Smooth muscle cell of the brain vasculature (primary cell): ENCODE measurements around the gene ANKRD44.
"Not testable (repeated sequence)": the region's sequence is repeated elsewhere in the genome, so short reads cannot be mapped to it uniquely, and the experiment has no call there.

Experiments
- DNase-seq: peaks from one replicate; pipeline ENCODE4 v3.0.0-alpha.2; 2012; ENCODE audit warnings: low read depth, low spot score

The ANKRD44 gene

DNA sequence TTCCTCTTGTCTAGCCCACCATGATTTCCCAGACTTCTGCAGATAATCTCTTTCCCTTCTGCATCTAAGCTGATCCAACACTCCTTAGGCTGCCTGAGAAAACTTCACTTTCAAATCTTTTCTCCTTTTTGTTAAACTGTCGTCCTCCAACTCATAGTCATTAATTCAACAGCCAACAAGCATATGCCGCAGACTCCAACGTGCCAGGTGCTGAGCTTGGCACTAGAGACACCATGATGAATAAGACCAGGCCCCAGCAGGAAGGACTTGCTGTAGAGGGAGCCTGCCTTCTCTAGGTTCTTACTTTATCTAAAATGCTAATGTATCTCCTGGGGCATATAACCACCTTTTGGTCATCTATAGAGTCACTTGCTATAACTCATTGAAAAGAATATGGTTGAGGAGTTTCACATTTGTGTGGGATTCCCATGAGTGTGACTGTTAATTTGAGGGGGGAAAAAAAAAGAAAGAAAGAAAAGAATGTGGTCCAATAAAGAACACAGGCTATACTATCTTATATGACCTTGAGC lies 51.0 kb downstream of the ANKRD44 start:
- no peak for DNase-seq

DNA sequence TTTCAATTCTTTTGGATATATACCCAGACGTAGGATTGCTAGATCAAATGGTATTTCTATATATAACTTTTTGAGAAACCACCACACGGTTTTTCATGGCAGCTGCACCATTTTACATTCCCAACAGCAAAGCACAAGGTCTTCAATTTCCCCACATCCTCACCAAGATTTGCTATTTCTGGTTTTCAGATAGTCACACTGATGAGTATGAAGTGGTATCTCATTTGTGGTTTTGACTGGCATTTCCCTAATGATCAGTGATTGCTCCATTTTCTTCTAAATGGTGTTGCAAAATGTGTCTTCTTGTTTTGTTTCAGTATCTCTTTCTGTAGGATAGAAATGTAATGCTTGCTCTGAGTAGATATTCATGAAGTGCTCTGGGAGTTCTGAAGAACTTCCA lies 52.0 kb downstream of the ANKRD44 start:
- DNase-seq, result no peak

DNA sequence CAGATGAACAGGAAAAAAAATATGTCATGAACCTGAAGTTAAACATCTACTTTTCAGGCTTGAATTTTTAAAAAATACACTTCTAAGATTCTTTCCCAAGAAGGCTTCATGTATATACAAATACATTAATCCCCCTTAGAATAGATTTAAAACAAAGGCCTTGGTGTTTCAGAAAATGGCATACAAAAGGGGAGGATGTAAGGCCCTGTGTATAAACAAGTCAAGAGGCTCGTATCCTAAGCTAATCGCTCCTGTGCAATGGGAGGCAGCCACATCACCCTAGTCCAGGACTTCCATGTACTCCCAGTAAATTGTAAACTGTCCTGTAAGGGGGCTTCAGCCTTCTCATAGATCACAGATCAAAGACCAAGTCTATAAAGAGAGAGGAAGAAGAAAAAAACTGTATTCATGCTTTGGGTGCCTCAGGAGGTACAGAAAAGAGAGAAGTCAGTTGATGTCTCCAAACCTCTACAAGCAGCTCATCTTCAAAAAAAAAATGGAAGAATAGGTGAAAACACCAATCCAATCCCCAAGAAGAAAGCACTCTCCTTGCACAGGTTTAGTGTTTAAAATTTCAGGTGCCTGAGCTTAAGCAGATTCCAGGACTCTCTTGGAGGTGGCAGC lies 53.9 kb downstream of the ANKRD44 start:
- DNase-seq, result no peak

DNA sequence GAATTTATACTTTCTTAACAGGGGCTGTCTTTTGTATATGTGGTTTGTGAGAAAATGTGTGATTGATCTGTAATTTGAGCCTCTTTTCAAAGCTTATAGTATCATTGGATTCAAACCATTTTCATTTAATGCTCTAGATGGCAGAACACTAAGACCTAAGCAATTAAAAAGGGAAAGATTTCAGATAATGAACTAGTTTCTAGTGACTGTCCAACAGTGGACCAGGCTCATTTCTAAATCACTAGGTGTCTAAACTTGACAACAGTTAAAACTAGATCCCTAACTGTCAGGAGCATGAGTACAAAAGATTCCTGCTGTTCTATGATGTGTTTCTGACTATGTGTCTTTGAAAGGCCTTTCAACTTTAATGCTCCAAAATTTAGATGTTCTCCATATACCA lies 54.6 kb downstream of the ANKRD44 start:
- DNase-seq, result no peak

DNA sequence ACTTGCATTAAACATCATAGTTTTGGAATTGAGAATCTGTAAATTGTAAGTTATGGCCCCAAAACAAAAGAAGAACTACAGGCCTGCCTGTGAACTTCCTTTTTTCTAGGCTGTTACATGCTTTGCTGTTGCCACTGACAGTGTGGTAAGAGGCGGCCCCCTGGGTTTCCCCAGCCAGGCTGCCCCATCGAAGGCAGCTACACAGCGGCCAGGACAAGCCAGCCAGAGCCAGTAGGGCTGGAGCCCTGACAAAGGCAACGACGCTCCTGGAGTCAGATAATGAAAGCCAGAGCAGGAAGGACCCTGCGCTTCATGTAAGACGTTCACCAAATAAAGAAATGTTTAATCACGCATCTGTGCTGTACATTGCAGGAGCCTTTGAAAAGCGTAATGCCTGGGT lies 55.0 kb downstream of the ANKRD44 start:
- DNase-seq, result no peak

DNA sequence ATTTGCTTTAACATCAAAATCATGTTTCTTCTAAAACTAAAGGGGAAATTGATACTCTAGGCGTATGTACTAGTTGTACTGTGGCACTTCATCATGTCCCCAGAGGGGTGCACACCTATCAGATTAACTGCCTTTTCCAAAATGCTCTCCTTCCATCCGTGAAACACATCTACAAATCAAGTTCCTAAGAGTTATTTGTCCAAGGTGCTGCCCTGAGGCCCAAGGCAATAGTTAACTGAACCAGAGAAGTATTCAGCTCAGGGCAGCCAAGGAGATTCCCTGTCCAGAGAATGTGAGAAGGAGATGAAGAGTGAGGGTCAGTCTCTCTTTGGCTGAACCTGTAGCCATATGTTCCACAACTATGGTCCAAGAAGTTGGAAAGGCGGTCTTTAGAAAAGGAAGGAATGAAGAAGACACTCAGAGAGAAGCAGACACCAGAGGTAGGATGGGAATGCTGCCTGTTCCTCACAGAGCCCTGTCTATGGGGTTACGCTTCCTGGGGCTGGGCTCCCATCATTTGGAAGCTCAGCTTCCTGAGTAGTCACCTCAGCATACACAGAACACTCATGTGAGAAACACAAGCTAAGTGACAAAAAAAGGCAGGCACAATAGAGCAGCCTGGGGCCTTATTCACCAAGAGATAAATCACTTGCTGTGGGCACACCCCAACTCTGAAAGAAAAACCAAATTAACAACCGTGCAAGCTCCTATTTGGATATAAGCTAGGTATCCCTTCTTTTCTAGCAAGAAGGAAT lies 55.6 kb downstream of the ANKRD44 start:
- DNase-seq, result no peak

DNA sequence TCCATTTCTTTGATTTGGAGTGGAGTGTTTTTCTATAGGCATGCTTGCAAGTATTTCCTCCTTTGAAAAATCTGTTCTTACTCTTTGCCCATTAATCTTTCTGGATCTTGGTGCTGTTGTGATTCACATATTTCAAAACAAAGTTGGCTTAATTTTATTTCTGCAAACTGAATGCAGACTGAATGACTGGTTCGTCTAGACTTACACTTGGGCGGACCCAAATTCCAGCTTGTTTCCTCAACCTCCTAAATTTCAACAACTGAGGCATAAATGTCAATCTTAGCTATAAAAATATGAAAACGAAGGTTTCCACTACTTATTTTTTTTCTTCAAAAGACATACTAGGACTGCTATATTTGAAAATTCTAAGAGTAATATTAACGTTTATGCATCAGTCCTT lies 59.0 kb downstream of the ANKRD44 start:
- DNase-seq, result no peak

DNA sequence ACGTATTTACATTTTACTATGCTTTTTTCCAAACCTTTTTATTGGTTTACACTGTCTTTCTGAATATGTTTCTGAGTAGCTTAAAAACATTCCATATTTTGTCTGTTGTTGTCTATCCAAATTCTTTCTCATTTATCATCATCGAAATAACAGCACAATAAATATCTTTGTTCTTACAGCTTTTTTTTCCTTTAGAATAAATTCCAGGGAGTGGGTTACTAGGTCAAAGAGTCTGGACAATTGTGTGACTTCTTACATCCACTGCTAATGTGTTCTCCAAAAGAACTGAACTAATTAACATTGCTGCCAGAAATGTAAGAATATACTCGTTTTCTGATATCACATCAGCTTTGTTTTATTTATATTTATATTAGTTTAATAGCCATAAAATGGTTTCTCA lies 59.4 kb downstream of the ANKRD44 start:
- no peak for DNase-seq

DNA sequence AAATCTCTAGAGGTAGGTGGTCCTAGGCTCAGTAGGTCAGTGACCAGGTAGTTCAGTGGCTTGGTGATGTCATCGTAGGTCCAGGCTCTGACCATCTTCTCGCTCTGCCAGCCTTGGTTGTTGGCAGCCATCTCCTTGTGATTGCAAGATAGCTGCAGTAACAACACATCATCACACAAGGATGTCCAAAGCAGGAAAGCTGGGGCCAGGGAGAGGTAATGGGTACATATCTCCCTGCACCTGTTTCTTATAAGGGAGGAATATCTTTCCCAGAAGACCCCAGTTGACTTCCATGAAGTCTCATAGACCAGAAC lies 60.5 kb downstream of the ANKRD44 start:
- no peak for DNase-seq

DNA sequence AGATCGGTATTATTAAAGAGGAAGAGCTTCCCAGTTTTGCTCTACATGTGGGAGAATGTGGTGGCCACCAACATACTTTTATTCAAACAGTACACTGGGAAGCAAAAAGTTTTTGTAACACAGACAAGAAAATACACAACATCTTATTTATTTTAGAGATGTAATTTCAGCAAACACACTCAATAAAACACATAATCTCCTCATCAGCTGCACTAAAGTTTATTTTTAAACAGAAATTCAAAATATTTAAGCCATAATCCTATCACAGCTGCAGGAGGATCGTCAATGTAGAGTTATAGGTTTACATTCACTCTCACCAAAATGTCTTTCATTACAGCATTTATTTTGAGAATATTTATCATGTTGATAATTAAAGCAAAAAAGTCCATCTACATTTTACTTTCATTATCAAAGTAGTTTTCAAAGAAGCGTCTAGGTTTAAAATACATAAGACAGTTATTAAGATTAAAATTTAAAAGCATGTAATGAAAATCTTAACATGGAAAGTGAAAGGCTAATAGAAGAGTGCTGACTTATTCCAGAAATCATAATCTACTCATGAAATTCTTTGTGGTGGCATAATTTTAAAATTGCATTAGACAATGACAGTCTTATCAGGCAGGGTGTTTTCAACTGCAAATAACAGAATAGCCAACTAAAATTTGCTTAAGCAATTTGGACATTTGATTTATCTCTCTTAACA lies 61.0 kb downstream of the ANKRD44 start:
- DNase-seq, result no peak

DNA sequence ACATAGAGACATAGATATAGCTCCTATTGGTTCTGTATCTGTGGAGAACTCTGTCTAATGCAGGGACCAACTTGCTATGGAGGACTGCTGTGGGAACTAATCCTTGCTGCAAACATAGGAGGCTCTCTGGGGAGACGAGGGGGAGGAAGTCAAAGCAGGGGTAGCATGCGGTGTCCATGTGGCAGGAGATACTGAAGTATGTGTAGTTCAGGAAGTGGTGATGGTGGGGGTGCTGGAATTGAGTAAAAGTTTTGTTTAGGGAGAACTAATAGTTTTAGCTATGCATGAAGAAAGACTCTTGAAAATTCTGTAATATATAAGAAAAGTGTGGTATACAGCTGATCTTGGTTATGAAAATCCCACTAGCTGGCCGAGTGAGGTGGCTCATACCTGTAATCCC lies 62.0 kb downstream of the ANKRD44 start:
- no peak for DNase-seq

DNA sequence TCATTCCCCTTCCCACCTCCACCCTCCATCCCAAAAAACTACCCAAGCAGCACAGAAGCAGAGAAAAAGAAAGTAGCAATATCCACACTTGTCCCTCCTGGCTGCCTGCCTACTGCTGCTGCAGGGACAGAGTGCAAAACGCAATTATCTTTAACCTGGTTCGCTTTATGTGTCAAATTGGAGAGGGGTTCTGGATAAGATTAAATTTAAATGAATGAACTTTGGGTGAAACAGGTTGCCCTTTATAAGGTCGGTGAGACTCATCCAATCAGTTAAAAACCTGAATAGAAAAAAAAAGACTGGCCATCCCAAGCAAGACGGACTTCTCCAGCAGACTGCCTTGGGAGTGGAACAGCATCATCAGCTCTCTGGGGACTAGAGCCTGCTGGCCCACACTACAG lies 62.6 kb downstream of the ANKRD44 start:
- no peak for DNase-seq

DNA sequence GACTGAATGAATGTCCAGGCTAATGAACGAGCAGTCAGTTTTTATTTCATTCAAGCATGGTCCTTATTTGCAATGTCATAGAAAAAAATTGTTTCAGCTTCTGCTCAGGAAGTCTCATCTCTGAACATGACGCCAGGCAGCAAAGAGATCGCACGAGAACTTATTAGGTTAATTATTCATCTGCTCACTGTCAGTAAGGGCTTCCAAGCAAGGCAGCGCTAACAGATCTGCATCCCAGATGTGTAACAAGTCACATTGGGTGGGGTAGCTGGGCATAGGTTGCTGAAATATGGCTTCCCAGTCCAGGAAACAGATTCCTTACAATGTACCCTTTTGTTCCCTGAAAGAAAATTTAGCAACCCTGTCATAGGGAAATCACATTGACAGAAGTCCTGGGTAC lies 63.5 kb downstream of the ANKRD44 start:
- no peak for DNase-seq

DNA sequence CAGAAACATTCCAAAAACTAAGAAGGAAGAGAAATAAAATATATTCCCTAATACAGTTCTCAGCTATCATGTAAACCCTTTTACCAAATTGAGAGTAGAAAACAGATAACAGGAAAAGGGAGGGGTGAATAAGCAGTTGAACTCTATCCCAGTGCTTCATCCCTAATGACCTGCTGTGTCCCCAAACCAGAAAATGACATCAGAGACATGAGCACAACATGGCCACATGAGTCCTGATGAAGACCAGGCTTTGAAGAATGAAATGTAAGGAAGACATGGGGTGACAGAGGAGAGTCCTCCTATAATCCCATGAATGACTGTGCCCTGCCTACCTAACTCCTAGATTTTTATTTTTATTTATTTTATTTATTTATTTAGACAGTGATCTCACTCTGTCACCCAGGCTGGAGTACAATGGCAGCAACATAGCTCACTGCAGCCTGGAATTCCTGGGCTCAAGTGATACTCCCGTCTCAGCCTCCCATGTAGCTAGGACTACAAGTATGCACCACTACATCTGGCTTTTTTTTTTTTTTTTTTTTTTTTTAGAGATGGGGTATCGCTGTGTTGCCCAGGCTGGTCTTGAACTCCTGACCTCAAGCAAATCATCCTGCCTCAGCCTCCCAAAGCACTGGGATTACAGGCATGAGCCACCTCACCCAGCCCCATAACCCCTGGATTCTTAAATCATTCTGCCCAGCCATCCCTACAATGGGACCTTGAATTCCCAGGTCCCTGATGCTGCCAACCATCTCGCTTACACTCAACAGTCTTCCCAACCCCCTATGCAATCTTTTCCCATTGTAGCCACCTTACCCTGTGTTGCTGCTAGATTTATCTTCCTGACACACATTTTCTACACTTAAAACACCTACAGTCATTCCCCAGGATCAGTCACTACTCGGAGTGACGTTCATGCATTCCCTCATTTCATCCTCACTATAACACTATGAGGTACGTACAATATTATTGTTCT lies 64.5 kb downstream of the ANKRD44 start:
- no peak for DNase-seq

DNA sequence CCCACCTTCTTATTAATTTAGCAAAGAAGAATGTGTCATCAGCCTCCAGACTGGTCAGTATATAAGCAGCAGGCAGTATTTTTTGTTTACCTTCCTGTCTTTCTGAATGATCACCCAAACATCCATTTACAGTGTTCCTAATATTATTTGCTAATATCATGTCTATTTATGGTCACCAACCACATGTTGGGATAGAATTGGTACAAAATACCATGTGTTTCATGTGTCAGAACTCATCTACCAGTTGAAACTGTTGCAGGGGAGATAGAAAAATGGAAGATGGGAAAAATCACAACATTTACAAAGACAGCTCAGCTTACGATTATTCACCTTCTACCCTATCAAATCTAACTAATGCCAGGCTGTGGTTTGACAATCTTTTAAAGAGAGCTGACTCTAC lies 66.2 kb downstream of the ANKRD44 start:
- no peak for DNase-seq

DNA sequence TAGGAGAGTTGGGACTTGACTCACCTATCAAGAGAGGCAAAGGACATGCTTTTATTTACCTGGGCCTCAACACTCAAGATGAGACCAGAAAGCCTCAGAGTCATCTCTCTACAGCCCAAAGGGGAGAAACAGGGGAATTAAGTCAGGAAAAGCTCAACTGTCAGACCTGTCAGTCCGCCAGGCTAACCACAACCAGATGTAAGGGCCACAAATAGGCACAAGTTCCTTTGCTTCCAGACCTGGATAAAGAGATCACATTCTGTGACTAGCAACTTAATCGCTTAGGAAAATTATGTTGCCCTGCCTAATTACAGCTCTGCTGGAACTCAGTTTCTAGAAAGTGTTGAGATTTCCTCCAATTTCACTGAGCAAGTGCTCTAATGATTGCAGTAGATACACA lies 67.9 kb downstream of the ANKRD44 start:
- DNase-seq, result no peak

DNA sequence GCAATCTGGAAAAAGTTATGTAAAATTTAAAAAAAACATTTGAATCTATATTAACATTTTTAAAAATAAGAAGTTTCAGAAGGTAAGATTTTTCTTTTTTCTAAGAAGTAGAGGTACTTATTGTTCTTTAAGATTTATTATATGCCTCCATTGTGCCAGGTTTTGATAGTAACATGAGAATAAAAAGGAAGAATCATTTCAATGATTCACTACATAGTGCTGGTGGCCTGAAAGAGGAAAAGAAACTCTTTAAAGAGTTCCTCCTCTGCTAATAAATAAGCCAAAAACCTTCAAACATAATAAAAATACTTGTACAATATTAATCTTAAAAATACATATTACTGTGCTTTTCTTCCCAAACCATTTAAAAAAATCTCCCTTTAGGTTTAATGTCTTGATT lies 69.0 kb downstream of the ANKRD44 start:
- DNase-seq, result no peak

DNA sequence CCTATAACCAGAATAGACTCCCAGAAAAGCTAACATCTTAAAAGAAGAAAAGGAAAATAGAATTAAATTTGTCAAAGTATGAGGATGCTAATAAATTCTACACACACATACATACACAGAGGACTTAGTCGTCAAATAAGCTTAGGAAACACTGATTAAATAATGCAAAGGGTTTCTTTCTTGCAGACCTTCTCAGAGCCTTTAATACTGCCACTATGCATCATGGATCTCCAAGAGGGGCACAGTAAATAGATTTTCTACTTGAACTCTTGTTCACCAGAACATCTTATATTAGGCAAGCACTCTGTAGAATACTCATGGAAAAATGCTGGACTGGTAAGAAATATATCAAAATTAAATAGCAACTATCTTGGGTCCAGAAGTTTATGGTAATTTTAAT lies 69.4 kb downstream of the ANKRD44 start:
- DNase-seq, result no peak

DNA sequence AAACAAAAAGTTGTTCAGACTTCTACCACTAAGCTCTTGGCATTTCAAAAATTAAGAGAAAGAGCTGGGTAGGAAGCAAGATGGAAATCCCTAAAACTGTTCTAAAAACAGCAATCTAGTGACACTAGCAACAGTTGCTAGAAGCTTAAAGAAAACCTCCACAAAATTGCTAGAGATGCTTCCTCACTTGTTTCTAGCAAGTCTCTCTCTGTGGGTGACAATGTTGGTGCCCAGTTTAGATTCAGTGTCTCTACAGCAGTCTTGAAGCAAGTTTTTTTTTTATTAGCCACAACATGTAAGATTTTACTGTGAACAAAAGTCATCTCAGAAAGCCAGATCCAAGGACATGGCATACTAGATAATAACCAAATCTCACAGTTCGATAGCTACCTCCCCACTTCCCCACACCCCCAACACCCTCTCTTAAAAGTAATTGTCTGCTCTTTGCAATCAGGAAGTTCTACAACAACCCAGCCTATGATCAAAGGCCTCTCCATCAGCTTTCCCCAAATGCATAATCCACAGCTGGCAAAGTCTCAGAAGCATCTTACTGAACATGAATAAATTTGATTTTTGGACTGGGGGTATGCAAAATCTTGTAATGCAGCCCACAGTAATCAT lies 70.0 kb downstream of the ANKRD44 start:
- DNase-seq, result no peak

DNA sequence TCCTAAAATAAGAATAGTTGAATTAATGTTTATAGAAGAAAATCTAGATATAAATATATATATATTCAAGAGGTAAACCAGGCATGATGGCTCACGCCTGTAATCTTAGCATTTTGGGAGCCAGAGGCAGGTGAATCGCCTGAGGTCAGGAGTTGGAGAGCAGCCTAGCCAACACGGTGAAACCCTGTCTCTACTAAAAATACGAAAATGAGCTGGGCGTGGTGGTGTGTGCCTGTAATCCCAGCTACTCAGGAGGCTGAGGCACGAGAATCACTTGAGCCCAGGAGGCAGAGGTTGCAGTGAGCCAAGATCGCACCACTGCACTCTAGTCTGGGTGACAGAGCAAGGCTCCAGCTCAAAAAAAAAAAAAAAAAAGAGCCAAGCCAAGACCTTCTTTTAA lies 70.6 kb downstream of the ANKRD44 start:
- not testable (repeated sequence) for DNase-seq

DNA sequence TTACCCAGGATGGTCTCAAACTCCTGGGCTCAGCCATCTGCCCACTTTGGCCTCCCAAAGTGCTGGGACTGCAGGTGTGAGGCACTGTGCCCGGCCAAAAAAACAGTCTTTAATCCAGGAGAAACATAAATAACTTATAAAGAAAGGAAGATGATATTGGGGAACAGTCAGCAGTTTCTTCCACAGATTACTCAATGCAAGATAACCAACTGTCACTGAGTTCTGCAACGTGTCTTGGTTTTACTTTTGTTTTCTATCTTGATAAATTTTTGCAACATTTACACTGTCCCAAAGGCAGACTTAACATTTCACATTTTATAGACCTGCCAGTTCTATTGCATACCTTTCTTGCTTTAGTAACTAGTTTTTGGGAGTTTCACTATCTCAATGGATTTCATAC lies 71.1 kb downstream of the ANKRD44 start:
- DNase-seq, result no peak

DNA sequence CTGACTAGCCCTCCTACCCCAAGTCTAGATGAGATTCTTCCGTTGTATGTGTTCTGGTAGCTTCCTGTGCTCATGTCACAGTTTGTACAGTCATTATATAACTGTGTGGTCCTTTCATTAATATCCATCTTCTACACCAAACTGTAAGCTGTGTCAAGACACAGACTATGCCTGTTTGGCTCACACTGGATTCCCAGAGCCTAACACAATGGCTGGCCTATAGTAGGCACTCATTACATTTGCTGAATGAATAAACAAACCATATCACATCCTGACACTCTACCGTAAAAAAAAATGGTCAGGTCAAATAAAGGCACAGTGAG lies 72.6 kb downstream of the ANKRD44 start:
- no peak for DNase-seq
